Fibroblast of the aortic adventitia (primary cell): Measurements from ENCODE around the gene RIPPLY3. TPM values are rescaled to one million over a fixed set of nuclear protein-coding genes. Genes with fewer than 3 reads are reported as not detected.

Experiments
- DNase-seq: peaks from one replicate; pipeline ENCODE4 v3.0.0-alpha.2; 2010; ENCODE audit warnings: low read depth
- H3K4me3 ChIP-seq: 2 replicates; pipeline ENCODE4 v1.5.1; 2011; ENCODE audit warnings: low read depth, mild to moderate bottlenecking, control low read depth, low read length, moderate library complexity
- CTCF ChIP-seq: IDR thresholded peaks from 2 replicates; pipeline ENCODE4 v1.5.1; 2011; ENCODE audit warnings: mild to moderate bottlenecking, low read length, control low read depth, inconsistent platforms; ENCODE audit not compliant: insufficient read depth
- small RNA-seq: library from RNA; depleted of rRNA; stranded (forward); fragments of <200 nt; gene quantifications from one replicate; pipeline ENCODE3, GENCODE V24; 2012
- total RNA-seq: library from RNA; depleted of rRNA; stranded (reverse); fragments of >200 nt; gene quantifications from 2 replicates; pipeline ENCODE4 v1.2.3, GENCODE V29; 2012; ENCODE audit warnings: low replicate concordance

RIPPLY3 gene
- total RNA-seq, 1 donor, result not detected

GRCh38 chr21:37063433-37063832 is 56.9 kb downstream of the RIPPLY3 start:
- TF ChIP-seq CTCF, result no peak
- no peak for DNase-seq
- H3K4me3 ChIP-seq, result no peak overlapping the region

- no peak for TF ChIP-seq CTCF
- no peak for DNase-seq
- H3K4me3 ChIP-seq, result no peak overlapping the region
These were observed 58.3 kb downstream of the RIPPLY3 start for GRCh38 chr21:37064841-37065240.

GRCh38 chr21:37065561-37066177 is 59.2 kb downstream of the RIPPLY3 start:
- H3K4me3 ChIP-seq, result no peak overlapping the region
- TF ChIP-seq CTCF, result no peak
- no peak for DNase-seq

Small RNA genes within 50 kb of the gene (small RNA-seq; reads per million reads assigned to genes)
- gene RF00019 (not detected), gene RNU6-696P (not detected)

Other genes with a start within 250 kb of the RIPPLY3 start
- 27.6 and 44.3 TPM in 2 replicates for gene HLCS, start 40.0 kb upstream of the RIPPLY3 start, total RNA-seq
- gene PIGP, start 66.4 kb downstream of the RIPPLY3 start, total RNA-seq, result 2.2 and 19.6 TPM in 2 replicates
- gene TTC3, start 66.6 kb downstream of the RIPPLY3 start, total RNA-seq, result 372 and 615 TPM in 2 replicates